Activated CD4-positive, alpha-beta T cell treated with anti-CD3 and anti-CD28 coated beads, Interleukin-2, amount 50 U/mL, for 1 hour (primary cell): ENCODE results near the gene CCDC85C.

Experiments used
- DNase-seq: peaks from one replicate; pipeline ENCODE4 v3.0.0-alpha.2; 2020

Gene CCDC85C

DNA sequence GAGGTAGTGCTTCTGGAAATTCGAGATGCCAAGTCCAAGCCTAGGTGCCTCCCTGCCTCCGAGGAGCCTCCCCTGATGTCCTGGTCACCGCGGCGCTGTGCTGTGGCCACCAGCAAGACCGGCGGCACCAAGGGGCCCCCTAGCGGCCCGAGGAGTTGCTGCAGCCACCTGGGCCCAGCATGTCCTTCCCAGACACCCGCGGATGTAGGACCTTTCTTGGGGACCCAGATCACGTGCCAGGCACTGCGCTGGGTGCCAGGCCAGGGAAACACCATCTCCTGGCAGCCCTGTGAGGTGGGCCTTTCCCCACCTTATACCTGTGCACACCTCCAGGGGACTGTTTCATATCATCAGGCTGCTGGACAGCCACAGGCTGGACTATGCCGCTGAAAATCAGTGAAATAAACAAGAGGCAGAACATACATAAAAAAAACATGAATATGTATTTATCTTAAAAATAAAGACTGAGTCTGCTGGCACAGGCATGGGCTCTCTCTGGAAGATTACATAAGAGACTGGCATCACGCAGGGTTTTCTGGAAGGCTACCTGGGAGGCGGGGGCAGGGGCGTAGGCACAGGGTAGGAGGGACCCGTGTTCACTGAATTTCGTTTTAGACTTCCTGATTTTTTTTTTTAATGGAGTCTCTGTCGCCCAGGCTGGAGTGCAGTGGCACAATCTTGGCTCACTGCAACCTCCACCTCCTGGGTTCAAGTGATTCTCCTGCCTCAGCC lies 25.0 kb upstream of the CCDC85C start:
- DNase-seq, result peak; percentile 57

DNA sequence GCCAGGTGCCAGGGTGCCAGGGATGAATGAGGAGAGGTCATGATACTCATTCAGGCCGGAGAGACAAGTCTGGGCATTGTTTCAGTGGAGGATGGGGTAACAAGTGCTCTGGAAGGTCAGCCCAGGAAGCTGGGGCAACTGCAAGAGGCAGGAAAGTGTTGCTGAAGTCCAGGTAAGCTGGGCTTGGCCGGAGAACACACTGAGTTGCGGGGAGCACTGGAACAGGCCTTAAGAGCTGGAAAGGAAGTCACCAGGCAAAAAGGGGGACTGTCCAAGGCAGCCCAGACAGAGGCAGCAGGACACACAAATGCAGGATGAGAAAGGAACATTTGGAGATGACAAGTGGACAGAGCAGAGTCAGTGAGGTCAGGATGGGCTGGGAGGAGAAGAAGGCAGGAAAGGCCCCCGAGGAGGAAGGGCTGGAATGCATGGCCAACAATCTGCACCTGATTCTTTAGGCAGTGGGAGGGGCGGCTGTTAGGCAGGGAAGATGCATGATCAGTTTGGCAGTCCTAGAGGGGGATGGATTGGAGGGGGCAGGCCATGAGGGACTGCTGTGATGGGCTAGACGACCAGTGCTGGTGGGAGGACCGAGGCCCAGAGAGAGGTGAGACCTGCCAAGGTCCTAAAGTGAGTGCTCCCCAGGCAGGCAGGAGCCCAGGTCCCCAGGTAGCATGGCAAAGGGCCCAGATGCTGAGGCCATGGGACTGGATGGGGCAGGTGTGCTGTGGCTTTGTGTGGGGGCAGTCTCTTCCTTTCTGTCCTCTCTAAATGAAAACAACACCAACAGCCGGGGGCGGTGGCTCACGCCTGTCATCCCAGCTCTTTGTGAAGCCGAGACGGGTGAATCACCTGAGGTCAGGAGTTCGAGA lies 23.7 kb upstream of the CCDC85C start:
- no peak for DNase-seq

DNA sequence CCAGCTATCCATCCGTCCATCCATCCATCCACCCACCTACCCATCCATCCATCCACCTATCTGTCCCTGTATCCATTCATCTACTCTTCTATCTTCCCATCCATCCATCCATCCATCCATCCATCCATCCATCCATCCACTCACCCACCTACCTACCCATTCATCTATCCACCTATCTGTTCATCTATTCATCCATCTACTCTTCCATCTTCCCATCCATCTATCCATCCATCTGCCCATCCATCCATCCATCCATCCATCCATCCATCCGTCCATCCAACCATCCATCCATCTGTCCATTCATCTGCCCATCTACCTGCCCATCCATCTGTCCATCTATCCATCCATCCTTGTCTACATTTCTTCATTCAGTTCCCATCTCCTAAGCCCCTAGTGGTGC lies 23.1 kb upstream of the CCDC85C start:
- no peak for DNase-seq

DNA sequence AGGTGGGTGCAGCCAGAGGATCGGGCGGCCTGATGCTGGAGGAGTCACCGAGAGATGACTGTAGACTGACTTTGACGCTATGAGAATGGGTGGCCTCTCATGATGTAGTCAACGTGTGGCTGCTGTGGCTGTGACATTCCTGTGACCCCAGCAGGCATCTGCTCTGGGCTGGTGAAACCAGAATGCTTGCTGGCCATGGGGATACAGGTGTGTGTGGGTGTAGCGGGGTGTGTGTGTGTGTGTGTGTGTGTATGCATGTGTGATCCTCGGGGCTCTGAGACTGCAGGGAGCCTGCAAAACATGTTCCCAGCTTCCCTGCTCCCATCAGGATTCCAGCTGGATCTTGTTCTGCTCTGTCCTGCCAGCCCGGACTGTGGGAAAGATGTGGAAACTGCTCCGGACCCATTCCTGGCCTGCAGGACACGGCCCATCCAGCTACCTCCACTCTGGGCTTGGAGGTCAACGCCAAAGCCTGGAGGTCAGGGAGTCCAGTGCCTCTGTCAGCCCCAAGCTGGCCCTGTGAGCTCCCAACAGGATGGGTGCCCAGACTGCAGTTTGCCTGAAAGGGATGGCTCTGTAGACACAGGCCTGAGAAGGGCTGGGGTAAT lies 22.1 kb upstream of the CCDC85C start:
- no peak for DNase-seq

DNA sequence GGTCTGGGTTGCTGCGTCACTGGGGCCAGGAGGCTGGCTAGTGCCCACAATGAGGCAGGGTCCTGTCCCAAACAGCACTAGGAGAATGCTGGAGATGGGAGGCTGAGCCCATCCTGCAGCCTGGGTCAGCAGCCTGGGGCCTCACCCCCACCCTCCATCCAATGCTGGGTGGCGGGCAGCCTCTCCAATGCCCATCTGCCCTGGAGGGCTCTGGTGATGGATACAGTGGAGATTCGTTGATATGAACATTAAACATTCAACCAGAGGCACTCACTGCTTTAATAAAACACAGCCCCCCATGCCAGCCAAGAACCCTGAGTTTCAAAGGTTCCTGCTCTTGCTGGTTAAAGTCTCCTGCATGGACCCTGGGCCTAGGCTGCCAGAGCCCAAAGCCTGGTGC lies 21.5 kb upstream of the CCDC85C start:
- no peak for DNase-seq

DNA sequence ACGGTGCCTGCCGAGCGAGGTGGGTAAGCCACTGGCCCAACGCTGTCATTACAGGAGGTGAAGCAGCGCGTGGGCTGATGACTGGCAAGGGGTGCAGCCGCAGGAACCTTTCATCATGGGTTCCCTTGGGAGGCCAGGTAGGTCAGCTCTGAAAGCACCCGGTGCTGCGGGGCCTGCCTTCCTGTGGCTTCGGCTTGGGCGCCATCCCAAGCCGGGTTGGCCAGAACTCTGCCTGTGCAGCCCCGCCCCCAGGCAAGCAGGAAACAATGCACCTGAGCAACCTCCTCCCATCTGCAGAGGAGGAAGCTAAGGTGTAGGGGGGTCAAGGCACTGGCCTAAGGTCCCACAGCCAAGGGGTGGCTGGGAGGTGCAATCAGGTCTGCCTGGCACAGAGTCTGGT lies 21.0 kb upstream of the CCDC85C start:
- DNase-seq, result no peak

DNA sequence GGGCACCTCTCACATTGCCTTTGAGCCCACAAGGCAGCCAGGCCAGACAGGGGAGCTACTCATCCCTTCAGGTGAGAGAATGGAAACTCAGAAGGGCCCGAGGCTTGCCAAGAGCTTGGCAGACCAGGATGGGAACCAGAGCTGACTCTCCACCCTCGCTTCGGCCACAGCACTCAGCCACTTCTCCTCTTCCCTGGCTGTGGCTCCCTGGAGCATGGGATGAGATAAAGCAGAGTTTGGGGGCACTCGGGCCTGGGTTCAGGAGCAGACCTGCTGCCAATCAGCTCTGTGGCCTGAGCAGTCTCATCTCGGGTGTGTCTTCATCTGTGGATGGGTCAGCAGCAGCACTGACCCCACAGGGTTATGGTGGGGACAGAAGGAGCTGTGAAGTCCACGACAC lies 20.0 kb upstream of the CCDC85C start:
- DNase-seq, result no peak

DNA sequence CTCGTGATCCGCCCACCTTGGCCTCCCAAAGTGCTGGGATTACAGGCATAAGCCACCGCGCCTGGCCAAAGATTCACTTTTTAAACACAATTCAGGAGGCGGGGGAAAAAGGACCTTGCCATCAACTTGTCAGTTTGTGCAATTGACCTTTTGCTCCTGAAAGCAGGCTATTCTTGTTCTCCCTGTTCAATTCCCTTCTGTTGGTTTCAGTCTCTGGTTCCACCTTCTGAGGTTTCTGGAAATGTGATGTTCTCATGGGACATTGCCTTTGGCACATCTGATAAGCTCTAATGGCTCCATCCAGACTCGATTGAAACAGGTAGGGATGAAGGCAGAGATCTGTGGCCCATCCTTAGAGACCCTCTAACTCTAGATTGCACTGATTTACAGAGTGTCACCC lies 17.9 kb upstream of the CCDC85C start:
- DNase-seq, result no peak

DNA sequence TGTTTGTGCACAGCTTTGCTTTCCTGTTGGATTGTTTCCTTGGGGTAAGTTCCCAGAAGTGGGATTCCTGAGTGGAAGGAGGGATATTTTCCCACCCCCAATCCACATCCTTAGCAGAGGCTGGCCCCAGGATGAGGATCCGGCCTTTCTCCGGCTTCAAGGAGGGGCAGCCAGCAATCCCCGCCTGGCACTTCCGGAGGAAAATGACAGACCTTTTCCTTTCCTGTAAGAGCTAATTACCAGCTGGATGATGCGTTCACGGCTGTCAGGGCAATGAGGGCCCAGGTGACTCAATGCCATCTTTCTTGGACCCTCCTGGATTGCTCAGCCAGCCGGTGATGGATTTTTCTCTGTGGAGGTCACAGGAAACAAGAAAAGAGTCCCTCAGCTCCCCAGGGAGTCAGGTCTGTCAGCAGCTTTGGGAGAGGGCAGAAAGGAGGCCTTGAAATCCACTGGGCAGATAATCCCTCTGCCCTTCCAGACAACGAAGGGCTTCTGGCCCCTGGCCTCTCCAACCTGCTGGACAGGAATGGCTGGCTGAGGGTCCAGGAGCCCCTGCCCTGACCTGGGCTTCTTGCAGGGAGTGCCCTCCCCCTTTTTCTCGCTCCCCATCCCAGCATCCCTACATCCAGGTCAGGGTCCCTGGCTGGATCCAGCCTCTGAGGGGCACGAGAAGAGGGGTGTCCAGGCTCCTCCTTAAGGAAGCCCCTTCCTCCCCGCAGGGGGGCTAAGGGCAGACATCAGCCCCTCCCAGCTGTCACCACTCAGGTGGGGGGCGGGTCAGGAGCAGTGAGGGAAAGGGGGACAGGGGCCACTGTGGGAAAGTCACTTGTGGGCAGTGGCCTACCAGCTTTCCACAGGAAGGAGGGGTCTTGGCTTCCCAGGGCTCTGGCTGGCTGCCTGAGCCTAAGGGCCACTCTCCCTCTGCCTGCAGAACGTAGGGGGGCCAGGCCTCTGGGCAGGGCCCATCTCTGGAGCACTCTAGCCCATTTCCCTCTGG lies 16.1 kb upstream of the CCDC85C start:
- DNase-seq, result no peak

DNA sequence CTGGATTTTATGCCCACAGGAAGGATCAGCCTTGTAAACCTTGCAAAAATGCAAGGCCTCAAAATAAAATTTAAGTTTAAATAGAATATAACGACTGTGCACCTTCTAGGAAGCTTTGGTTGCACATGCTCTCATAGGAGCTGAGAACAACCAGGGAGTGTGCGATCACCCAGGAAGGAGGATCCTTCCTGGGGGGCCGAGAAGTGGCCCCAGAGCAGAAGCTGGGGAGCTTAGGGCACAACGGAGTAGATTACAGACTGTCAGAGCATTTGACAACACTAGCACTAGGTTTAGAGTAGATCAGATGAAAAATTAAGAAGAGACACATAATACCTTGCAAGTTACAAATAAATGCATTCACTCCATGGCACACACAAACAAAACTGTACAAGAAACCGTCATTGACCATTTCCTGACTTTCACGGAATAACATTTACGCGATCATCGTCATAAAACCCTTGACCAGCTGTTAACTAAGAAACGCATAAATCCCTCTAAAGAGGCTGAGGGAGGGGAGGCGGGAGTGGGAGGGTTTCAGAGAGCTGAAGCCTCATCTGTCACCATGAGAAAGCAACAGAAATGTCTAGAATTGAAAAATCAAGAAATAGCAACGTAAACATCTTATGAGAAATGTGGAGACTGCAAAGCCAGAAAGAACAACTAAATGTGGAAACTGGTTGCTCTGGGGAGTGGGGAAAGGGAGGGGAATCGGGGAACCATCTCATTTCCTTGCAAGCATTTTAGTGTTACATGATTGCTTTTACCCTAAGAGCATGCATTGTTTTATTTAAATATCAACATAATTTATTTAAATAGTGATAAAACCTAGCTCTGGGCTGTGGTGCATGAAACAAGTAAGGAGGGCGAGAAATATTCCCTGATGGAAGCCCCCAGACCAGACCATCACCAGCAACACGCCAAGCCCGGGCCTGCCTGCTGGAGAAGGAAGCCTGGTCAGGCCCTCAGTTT lies 13.1 kb upstream of the CCDC85C start:
- DNase-seq, result no peak

DNA sequence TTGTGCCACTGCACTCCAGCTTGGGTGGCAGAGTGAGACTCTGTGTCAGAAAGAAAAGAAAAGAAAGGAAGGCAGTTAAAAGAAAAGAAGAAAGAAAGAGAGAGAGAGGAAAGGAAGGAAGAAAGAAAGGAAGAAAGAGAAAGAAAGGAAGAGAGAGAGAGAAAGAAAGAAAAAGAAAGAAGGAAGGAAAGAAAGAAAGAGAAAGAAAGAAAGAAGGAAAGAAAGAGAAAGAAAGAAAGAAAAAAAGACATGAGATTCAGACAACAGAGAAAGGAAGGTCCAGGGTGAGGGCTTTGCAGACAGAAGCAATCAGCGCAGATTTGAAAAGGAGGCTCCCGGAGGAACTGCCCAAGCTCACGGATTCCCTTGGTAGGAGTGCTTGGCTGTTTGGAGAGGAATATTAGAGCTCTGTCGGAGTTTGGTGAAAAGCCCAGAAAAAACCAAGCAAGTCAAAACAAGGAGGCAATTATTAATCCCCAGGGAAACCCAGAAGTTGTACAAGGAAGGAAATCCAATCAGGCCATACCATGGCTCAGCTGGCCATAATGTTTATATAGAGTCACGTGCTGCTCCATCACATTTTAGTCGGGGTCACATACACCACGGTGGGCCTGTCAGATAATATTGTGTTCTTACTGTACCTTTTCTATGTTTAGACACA lies 11.6 kb upstream of the CCDC85C start:
- no peak for DNase-seq

DNA sequence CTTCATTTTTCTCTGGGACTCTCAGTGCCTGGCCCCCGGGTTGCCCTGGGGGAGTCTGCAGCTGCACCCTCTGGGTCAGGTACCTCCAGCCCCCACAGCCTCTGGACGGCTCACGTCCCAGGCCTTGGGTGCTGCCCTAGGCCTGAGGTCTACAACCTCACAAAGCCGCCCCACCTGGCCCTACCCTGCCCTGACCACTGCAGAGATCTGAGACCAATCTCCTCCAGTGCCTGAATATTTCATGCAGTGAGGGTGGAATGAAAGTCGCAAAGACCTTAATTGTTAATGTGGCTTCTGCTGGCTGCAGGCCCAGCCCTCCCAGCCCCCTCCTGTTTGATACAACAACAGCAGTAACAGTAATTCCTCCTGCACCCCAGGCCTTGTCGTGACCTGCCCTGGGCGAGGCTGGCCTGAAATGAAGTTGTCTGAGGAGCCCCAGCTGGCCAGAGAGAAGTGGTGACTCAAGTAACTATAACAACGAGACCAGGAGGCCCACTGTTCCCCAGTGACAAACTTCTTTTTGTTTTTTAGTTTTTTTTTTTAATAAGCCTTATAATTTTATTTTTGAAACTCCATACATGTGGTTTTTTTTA lies 8.8 kb upstream of the CCDC85C start:
- DNase-seq, result no peak

DNA sequence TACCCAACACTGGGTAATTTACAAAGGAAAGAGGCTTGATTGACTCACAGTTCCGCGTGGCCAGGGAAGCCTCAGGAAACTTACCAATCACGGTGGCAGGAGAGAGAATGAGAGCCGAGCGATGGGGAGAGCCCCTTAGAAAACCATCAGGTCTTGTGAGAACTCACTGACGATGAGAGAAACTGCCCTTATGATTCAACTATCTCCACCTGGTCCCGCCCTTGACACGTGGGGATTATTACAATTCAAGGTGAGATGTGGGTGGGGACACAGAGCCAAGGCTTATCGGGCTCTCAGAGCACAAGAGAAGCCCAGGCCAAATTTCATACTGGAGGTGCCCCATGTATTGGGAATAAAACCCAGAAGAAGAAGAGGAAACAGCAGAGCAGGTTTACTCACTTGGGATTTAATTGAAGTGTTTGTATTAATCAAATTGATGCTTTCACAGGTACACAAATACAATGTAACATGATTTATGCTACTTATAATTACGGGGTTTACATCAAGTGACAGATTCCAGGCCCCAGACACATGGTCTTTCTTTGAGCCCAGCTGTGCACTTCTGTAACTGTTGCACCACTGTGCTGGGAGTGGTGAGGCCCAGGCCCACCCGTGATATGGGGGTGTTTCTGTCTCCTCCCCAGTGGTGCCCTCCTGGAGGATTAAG lies 8.2 kb upstream of the CCDC85C start:
- no peak for DNase-seq

DNA sequence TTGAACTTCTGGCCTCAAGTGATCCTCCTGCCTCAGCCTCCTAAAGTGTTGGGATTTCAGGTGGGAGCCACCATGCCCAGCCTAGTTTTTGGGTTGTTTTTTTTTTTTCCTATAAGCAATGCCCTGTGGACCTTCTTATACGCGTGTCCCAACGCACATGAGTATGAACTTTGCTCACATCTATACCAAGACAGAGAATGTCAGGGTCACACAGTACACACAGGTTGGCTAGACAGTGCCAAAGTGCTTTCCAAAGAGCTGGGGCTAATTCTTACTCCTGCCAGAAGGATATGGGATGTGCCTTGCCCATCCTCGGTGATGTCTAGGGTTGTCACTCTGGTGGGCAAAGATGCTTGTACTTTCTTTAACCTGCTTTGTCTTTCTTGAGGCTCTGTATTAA lies 7.6 kb upstream of the CCDC85C start:
- DNase-seq, result no peak

DNA sequence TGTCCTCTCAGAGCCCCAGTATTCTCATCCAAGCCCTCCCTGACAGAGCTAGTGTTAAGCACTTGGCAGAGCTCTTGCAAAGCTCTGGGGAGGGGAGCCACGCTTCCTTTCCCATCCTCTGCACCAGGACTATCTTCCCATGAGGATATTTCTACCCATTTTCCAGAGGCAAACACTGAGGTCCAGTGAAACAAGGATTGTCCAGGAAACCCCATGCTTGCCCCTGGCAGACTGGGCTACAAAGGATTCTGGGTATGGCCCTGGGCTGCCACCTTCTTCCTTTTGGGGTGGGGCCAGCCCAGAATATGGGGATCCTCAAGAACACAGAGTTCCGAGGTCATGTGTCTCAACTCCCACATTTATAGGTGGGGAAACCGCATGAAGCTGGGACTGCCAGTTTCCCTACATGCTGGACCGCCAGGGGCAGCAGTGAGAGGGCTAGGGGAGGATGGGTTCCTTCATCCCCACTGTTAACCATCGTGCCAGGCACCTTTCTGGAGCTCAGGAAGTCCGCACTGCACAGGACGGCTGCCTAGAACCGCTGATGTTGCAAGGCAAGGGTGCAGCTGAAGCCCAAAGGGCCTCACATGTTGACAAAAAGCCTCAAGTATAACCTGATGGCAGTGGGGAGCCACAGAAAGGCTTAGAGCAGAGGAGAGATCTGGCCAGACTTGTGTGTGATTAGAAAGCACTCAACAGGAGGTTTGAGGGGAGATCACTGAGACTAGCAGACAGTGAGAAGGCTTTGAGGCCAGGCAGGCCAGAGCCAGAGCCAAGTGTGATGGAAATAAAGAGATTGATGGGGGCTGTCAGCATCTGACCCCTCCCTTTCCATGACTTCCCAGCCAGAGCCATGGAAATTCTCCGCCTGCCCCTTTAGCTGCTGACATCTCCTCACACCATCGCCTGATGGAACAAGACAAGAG lies 5.5 kb upstream of the CCDC85C start:
- DNase-seq, result no peak

DNA sequence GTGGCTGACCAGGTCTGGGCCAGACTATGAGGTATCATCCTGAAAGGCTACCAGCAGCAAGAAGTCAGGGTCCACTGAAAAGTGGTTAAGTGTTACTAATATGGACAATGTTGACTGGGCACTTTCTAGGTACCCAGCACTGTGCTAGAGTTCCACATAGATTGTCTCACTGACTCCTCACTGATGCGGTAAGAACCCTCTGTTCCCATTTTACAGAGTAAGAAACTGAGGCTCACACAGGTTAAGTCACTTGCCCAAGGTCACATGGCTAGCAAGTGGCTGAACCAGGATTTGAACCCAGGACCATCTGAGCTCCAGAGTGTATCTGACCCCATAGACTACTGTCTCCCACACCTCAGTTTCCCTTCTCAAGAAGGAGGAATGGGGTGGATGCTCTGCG lies 4.6 kb upstream of the CCDC85C start:
- no peak for DNase-seq

DNA sequence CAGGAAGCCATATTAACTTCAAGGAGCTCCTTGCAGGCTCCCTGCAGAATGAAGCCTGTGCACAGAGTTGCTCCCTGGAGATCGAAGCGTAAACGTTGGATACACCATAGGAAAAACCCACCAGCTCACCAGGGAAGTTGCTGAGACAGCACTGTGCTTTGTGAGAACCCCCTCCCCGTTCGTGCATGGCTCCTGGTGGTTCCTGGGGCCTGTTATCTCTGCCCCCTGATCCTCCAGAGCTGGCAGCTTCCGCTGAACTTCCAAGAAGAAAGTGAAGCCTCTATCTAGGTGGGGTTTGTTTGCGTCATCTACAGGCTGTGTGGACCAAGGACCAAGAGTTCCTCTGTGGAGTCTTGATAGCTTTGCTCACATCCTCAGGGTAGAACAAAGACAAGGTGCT lies 2.4 kb upstream of the CCDC85C start:
- no peak for DNase-seq

DNA sequence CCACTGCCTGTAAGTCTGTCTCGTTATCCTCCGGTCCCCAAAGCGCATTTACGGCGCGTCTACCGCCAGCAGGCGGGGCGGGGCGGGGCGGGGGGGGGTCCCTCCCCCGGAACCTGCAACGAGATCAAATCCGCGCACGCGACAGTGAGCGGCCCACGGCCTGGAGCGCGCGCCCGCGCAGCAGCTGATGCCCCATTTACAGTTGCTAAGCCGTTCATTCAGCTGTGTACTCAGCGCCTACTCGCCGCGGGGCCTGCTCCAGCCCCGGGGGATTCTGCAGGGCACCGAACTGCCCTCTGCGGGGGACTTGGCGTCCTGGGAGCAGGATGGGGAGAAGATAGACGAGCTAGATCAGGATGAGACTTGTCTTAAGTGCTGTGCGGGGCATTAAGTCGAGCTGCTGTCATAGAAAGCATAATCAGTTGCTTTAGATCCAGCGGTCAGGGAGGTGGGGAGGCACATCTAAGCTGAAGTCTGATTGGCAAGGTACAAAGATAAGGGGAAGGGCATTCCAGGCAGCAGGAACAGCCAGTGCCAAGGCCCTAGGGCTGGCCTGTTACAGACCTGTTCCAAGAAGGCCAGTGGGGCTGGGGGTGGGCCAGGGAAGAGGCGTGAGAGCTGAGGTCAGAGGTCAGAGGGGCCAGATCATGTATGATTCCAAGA lies 1.4 kb upstream of the CCDC85C start:
- peak; percentile 80 for DNase-seq
